Measurements from ENCODE around the gene NBEAL2.

The NBEAL2 gene

DNA sequence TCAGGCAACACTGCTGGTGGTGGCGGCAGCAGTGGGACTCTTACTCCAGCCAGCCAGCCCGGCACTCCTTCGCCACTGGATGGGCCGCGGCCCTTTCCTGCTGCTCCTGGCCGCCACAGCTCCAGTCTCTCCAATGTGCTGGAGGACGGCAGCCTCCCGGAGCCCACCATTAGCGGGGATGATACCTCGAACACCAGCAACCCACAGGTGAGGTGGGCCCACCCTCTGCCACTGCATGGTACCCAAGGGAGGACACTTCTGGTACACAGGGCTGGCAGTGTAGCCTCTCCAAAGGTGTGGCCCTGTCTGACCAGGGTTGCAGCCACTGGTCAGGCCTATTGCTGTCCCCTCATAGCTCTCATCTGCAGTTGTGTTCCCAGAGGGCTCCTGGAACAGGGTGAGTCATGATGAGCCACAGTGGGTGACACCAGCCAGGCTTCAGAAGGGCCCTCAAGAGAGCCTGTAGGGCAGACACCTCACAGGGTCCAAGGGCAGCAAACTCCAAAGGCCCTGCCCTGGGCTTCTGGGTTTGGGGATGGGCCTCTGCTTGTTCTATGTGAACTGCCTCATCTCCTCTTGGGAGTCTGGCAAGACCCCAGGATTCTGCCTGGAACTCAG lies 20.8 kb downstream of the NBEAL2 start:
- Histone ChIP-seq H3K4me3 (ENCODE audit: low read length) (no peak overlapping the region), H3K36me3 (ENCODE audit: control insufficient read depth, insufficient read depth, low read length, severe bottlenecking) (no peaks in the 10 kb centered on the region), H3K9ac (ENCODE audit: low read length) (no peak overlapping the region), H3K27me3 (replicated peaks; ENCODE audit: control insufficient read depth, insufficient read depth, low read length) (no peaks in the 10 kb centered on the region), H3K9me3 (ENCODE audit: control insufficient read depth, low read length) (no peaks in the 10 kb centered on the region), H3K4me1 (ENCODE audit: control insufficient read depth, insufficient read depth, low read length) (no peaks in the 10 kb centered on the region)
- DNase-seq (ENCODE audit: low read depth): no peak

DNA sequence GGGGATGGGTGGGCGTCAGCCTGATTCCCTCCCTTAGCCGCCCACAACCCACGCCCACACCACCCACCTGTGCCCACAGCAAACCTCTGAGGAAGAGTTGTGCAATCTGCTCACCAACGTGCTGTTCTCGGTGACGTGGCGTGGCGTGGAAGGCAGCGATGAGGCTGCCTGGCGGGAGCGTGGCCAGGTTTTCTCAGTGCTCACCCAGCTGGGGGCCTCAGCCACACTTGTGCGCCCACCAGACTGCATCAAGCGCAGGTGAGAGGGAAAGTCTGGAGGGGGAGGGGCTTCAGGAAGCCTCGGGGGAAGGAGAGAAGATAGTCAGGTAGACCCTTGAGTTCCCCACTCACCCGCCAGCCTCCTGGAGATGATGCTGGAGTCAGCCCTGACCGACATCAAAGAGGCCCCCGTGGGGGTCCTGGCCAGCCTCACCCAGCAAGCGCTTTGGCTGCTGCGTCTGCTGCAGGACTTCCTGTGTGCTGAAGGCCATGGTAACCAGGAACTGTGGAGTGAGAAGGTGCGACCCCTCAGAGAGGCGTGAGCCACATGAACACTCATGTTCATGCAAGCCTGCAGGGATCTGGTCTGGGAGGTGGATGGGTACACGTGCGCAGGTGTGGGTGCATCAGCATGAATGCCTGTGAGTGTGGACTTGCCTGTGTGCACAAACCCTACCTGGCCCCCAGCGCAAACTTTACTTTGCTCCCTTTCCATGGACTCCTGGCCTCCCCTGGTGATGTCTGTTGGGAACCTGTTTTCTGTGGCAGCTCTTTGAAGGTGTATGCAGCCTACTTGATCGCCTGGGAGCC lies 21.7 kb downstream of the NBEAL2 start:
- no peaks in the 10 kb centered on the region for H3K36me3 ChIP-seq (ENCODE audit: control insufficient read depth, insufficient read depth, low read length, severe bottlenecking)
- no peak for DNase-seq (ENCODE audit: low read depth)
- no peaks in the 10 kb centered on the region for H3K9me3 ChIP-seq (ENCODE audit: control insufficient read depth, low read length)
- no peaks in the 10 kb centered on the region for H3K27me3 ChIP-seq (replicated peaks; ENCODE audit: control insufficient read depth, insufficient read depth, low read length)
- H3K4me1 ChIP-seq (ENCODE audit: control insufficient read depth, insufficient read depth, low read length): no peaks in the 10 kb centered on the region
- no peak overlapping the region for H3K4me3 ChIP-seq (ENCODE audit: low read length)
- no peak overlapping the region for H3K9ac ChIP-seq (ENCODE audit: low read length)

DNA sequence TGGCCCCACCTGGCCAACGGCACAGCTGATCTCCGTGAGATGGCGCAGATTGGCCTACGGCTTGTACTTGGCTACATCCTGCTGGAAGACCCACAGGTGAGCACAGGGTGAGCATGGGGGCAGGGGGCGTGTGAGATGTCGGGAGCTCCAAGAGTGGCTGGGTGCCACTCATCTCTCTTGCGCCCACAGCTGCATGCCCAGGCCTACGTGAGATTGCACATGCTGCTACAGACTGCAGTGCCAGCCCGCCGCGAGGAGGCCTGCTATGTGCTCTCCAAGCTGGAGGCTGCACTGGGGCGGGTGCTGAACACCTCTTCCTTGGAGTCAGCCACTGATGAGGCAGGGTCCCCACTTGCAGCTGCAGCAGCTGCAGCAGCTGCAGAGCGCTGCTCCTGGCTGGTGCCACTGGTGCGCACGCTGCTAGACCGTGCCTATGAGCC lies 22.3 kb downstream of the NBEAL2 start:
- H3K36me3 ChIP-seq (ENCODE audit: control insufficient read depth, insufficient read depth, low read length, severe bottlenecking): no peaks in the 10 kb centered on the region
- H3K9ac ChIP-seq (ENCODE audit: low read length): no peak overlapping the region
- H3K4me1 ChIP-seq (ENCODE audit: control insufficient read depth, insufficient read depth, low read length): no peaks in the 10 kb centered on the region
- H3K4me3 ChIP-seq (ENCODE audit: low read length): no peak overlapping the region
- H3K9me3 ChIP-seq (ENCODE audit: control insufficient read depth, low read length): no peaks in the 10 kb centered on the region
- H3K27me3 ChIP-seq (replicated peaks; ENCODE audit: control insufficient read depth, insufficient read depth, low read length): no peaks in the 10 kb centered on the region
- no peak for DNase-seq (ENCODE audit: low read depth)

DNA sequence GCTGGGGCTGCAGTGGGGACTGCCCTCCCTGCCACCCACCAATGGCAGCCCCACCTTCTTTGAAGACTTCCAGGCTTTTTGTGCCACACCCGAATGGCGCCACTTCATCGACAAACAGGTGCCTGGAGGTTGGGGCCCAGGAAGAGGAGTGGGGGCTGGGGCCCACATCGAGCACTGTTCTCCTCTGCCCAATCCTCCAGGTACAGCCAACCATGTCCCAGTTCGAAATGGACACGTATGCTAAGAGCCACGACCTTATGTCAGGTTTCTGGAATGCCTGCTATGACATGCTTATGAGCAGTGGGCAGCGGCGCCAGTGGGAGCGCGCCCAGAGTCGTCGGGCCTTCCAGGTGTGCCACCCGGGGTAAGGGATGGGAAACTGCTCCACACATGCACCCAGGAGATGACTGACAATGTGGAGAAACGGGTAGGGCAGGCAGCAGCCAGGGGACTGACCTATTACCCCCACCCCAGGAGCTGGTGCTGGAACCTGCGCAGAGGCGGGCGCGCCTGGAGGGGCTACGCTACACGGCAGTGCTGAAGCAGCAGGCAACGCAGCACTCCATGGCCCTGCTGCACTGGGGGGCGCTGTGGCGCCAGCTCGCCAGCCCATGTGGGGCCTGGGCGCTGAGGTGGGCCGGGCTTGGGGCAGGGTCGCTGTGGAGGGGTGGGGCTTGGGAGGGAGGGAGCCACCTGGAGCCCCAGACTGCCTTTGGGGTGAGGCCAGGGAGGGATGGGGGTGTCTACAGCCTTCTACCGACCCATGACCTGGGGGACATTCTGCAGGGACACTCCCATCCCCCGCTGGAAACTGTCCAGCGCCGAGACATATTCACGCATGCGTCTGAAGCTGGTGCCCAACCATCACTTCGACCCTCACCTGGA lies 22.9 kb downstream of the NBEAL2 start:
- H3K4me3 ChIP-seq (ENCODE audit: low read length): no peak overlapping the region
- H3K4me1 ChIP-seq (ENCODE audit: control insufficient read depth, insufficient read depth, low read length): no peaks in the 10 kb centered on the region
- H3K36me3 ChIP-seq (ENCODE audit: control insufficient read depth, insufficient read depth, low read length, severe bottlenecking): no peaks in the 10 kb centered on the region
- H3K9ac ChIP-seq (ENCODE audit: low read length): no peak overlapping the region
- DNase-seq (ENCODE audit: low read depth): no peak
- H3K27me3 ChIP-seq (replicated peaks; ENCODE audit: control insufficient read depth, insufficient read depth, low read length): no peaks in the 10 kb centered on the region
- no peaks in the 10 kb centered on the region for H3K9me3 ChIP-seq (ENCODE audit: control insufficient read depth, low read length)

DNA sequence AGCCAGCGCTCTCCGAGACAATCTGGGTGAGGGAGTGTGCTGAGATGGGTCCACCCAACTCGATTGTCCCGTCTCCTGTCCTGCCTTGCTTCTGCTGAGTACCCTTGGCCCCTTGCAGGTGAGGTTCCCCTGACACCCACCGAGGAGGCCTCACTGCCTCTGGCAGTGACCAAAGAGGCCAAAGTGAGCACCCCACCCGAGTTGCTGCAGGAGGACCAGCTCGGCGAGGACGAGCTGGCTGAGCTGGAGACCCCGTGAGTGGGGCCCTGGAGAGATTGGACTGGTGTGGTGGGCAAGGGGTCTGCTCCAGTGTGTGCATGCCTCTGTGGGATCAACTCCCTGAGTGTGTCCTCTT lies 23.6 kb downstream of the NBEAL2 start:
- no peak overlapping the region for H3K9ac ChIP-seq (ENCODE audit: low read length)
- H3K4me1 ChIP-seq (ENCODE audit: control insufficient read depth, insufficient read depth, low read length): no peaks in the 10 kb centered on the region
- H3K27me3 ChIP-seq (replicated peaks; ENCODE audit: control insufficient read depth, insufficient read depth, low read length): no peaks in the 10 kb centered on the region
- no peak overlapping the region for H3K4me3 ChIP-seq (ENCODE audit: low read length)
- H3K9me3 ChIP-seq (ENCODE audit: control insufficient read depth, low read length): no peaks in the 10 kb centered on the region
- DNase-seq (ENCODE audit: low read depth): no peak
- H3K36me3 ChIP-seq (ENCODE audit: control insufficient read depth, insufficient read depth, low read length, severe bottlenecking): no peaks in the 10 kb centered on the region

DNA sequence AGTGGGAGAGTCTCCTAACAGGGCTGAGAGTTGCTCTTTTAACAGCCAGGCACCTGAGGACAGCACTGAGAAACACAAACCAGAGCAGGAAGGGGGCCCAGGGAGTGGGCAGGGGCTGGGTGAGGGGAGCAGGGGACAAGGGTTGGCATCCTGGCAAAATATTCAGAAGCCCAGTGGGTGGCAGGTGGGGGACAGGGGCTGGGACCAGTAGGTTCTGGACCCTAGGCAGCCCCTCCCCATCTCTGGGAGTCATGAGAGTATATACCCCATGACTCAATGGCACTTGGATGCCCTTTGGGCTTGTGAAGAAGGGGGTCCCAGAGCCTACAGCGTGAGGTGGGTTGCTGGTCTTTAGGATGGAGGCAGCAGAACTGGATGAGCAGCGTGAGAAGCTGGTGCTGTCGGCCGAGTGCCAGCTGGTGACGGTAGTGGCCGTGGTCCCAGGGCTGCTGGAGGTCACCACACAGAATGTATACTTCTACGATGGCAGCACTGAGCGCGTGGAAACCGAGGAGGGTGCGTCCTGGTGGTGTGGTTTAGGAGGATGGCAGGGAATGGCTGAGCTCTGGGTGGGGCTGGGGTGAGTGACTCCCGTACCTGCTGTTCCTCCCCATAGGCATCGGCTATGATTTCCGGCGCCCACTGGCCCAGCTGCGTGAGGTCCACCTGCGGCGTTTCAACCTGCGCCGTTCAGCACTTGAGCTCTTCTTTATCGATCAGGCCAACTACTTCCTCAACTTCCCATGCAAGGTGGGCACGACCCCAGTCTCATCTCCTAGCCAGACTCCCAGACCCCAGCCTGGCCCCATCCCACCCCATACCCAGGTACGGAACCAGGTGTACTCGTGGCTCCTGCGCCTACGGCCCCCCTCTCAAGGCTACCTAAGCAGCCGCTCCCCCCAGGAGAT lies 24.2 kb downstream of the NBEAL2 start:
- no peaks in the 10 kb centered on the region for H3K36me3 ChIP-seq (ENCODE audit: control insufficient read depth, insufficient read depth, low read length, severe bottlenecking)
- no peaks in the 10 kb centered on the region for H3K4me1 ChIP-seq (ENCODE audit: control insufficient read depth, insufficient read depth, low read length)
- H3K4me3 ChIP-seq (ENCODE audit: low read length): no peak overlapping the region
- H3K9me3 ChIP-seq (ENCODE audit: control insufficient read depth, low read length): no peaks in the 10 kb centered on the region
- no peak for DNase-seq (ENCODE audit: low read depth)
- H3K27me3 ChIP-seq (replicated peaks; ENCODE audit: control insufficient read depth, insufficient read depth, low read length): no peaks in the 10 kb centered on the region
- no peak overlapping the region for H3K9ac ChIP-seq (ENCODE audit: low read length)

DNA sequence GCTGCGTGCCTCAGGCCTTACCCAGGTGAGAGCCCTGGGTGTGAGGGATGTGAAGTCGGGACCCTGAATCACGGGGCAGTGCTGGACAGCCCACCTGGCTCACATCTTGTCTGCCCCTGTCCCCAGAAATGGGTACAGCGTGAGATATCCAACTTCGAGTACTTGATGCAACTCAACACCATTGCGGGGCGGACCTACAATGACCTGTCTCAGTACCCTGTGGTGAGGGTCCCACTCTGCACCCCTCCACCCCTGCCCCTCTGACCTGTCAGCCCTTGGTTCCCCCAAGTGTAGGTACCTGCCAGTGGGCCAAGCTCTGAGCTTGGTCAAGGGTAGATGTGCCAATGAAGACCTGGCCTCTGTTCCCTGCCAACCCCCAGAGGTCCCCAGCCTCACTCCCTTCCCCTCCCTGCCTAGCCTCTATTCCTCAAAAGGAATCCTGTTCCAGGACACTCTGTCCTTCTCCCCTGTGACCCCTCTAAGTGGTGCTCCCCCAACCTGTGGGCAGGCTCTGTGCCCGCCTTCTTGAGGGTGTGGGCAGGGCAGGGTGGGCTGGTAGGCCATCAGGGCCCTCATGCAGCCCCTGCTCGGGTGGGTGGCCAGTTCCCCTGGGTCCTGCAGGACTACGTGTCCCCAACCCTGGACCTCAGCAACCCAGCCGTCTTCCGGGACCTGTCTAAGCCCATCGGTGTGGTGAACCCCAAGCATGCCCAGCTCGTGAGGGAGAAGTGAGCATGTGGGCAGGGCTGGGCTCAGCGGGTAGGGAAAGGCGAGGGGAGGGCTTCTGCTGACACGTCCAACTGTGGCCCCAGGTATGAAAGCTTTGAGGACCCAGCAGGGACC lies 25.1 kb downstream of the NBEAL2 start:
- DNase-seq (ENCODE audit: low read depth): no peak
- no peak overlapping the region for H3K4me3 ChIP-seq (ENCODE audit: low read length)
- H3K27me3 ChIP-seq (replicated peaks; ENCODE audit: control insufficient read depth, insufficient read depth, low read length): no peaks in the 10 kb centered on the region
- H3K4me1 ChIP-seq (ENCODE audit: control insufficient read depth, insufficient read depth, low read length): peaks cover 2% of the 10 kb centered on the region
- H3K9ac ChIP-seq (ENCODE audit: low read length): no peak overlapping the region
- H3K9me3 ChIP-seq (ENCODE audit: control insufficient read depth, low read length): no peaks in the 10 kb centered on the region
- no peaks in the 10 kb centered on the region for H3K36me3 ChIP-seq (ENCODE audit: control insufficient read depth, insufficient read depth, low read length, severe bottlenecking)

DNA sequence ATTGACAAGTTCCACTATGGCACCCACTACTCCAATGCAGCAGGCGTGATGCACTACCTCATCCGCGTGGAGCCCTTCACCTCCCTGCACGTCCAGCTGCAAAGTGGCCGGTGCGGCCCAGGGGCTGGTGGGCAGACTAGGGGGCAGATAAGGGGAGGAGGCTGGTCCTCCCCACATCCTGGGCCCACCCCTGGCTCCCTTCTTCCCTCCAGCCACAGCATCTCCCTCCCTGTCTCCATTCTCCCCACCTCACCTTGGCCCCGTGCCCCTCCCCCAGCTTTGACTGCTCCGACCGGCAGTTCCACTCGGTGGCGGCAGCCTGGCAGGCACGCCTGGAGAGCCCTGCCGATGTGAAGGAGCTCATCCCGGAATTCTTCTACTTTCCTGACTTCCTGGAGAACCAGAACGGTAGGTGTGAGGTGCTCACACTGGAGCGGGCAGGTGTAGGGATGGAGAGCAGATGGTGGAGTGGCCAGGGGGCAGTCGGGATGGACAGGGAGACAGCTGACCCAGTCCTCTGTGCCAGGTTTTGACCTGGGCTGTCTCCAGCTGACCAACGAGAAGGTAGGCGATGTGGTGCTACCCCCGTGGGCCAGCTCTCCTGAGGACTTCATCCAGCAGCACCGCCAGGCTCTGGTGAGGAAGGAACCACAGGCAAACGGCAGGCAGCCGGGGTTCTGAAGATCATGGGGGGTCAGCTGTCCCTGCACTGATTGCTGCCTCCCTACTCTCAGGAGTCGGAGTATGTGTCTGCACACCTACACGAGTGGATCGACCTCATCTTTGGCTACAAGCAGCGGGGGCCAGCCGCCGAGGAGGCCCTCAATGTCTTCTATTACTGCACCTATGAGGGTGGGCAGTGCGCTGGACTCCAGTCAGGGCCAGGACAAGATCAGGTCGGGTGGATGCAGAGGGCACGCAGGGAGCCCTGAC lies 26.0 kb downstream of the NBEAL2 start:
- Histone ChIP-seq H3K27me3 (replicated peaks; ENCODE audit: control insufficient read depth, insufficient read depth, low read length) (no peaks in the 10 kb centered on the region), H3K36me3 (ENCODE audit: control insufficient read depth, insufficient read depth, low read length, severe bottlenecking) (no peaks in the 10 kb centered on the region), H3K4me1 (ENCODE audit: control insufficient read depth, insufficient read depth, low read length) (peaks cover 9% of the 10 kb centered on the region), H3K4me3 (ENCODE audit: low read length) (no peak overlapping the region), H3K9me3 (ENCODE audit: control insufficient read depth, low read length) (no peaks in the 10 kb centered on the region), H3K9ac (ENCODE audit: low read length) (no peak overlapping the region)
- DNase-seq (ENCODE audit: low read depth): no peak

DNA sequence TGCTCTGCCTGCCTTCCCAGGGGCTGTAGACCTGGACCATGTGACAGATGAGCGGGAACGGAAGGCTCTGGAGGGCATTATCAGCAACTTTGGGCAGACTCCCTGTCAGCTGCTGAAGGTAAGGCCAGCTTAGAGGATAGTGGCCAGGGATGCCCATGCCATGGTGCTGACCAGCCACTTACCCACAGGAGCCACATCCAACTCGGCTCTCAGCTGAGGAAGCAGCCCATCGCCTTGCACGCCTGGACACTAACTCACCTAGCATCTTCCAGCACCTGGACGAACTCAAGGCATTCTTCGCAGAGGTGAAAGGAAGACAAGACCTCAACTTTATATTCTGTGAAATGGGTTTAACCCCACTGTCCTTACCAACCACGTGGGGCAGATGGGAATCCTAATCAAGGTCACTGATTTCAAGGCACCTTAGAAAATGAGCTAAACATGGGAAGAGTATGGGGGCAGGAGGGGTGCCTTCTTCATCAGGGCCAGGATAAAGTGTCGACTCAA lies 26.7 kb downstream of the NBEAL2 start:
- Histone ChIP-seq H3K36me3 (ENCODE audit: control insufficient read depth, insufficient read depth, low read length, severe bottlenecking) (no peaks in the 10 kb centered on the region), H3K4me3 (ENCODE audit: low read length) (no peak overlapping the region), H3K4me1 (ENCODE audit: control insufficient read depth, insufficient read depth, low read length) (peaks cover 9% of the 10 kb centered on the region), H3K9me3 (ENCODE audit: control insufficient read depth, low read length) (no peaks in the 10 kb centered on the region), H3K9ac (ENCODE audit: low read length) (no peak overlapping the region), H3K27me3 (replicated peaks; ENCODE audit: control insufficient read depth, insufficient read depth, low read length) (no peaks in the 10 kb centered on the region)
- no peak for DNase-seq (ENCODE audit: low read depth)

Data from adipocyte (in vitro differentiated cells).